MCF 10A (cell line): ENCODE data around the gene NAA40. TPM values are rescaled to one million over a fixed set of nuclear protein-coding genes. Genes with fewer than 3 reads are reported as not detected.

Source experiments
- BruUV-seq: library from RNA; stranded (reverse); fragments of 400-500 nt; replicated peaks from 2 replicates; lab custom pipeline; 2021; lab: Mats Ljungman, UMichigan
- CTCF ChIA-PET: fragments of 300-600 bp; sonication (Branson Sonifier 250); formaldehyde crosslinking; extraction: SDS; loops from one replicate; lab custom pipeline; 2021; ENCODE audit warnings: antibody characterized with exemption, inconsistent platforms; lab: Yijun Ruan, JAX
- POLR2A ChIA-PET: fragments of 300-600, 350-650 bp; sonication (Branson Sonifier 250); formaldehyde crosslinking; extraction: SDS; loops from one replicate; lab custom pipeline; 2020; ENCODE audit warnings: antibody characterized with exemption, inconsistent platforms; lab: Yijun Ruan, JAX
- DNase-seq: peaks from one replicate; pipeline ENCODE4 v3.0.0-alpha.2; 2018; ENCODE audit not compliant: unreplicated experiment
- H3K27ac Mint-ChIP-seq: one replicate; pipeline ENCODE4 v1.8.0; 2022; ENCODE audit warnings: mild to moderate bottlenecking, low read depth, mixed read lengths; ENCODE audit not compliant: unreplicated experiment
- H3K27me3 Mint-ChIP-seq: one replicate; pipeline ENCODE4 v1.8.0; 2022; ENCODE audit warnings: mixed read lengths; ENCODE audit not compliant: insufficient read depth, unreplicated experiment
- H3K36me3 Mint-ChIP-seq: one replicate; pipeline ENCODE4 v1.8.0; 2022; ENCODE audit warnings: mild to moderate bottlenecking, moderate library complexity, mixed read lengths; ENCODE audit not compliant: insufficient read depth, unreplicated experiment
- H3K4me1 Mint-ChIP-seq: one replicate; pipeline ENCODE4 v1.8.0; 2022; ENCODE audit warnings: mixed read lengths; ENCODE audit not compliant: insufficient read depth, unreplicated experiment
- H3K4me3 Mint-ChIP-seq: one replicate; pipeline ENCODE4 v1.8.0; 2022; ENCODE audit warnings: mild to moderate bottlenecking, moderate library complexity, mixed read lengths; ENCODE audit not compliant: unreplicated experiment
- H3K9me3 Mint-ChIP-seq: one replicate; pipeline ENCODE4 v1.8.0; 2022; ENCODE audit warnings: mixed read lengths; ENCODE audit not compliant: unreplicated experiment
- CTCF ChIP-seq: fragments of 200-600 bp; IDR thresholded peaks from one replicate; pipeline ENCODE4 v1.8.0; 2022; ENCODE audit warnings: antibody characterized with exemption, mild to moderate bottlenecking; ENCODE audit not compliant: unreplicated experiment
- intact Hi-C: fragments of 100-400 bp; cut with micrococcal nuclease; formaldehyde crosslinking; loops from 2 replicates; pipeline ENCODE4 v1.14.1; 2022
- total RNA-seq: library from RNA; stranded (reverse); gene quantifications from 2 replicates; pipeline ENCODE4 v1.2.3, GENCODE V29; 2022

Gene NAA40
- total RNA-seq, 1 experiment from 2014 or later = 11.7 TPM

GRCh38 chr11:63914896-63915691, 23.7 kb upstream of the NAA40 start:
- Mint-ChIP-seq H3K9me3 (no peaks in the 10 kb centered on the region), H3K4me3 (no peak overlapping the region), H3K4me1 (peaks cover 6% of the 10 kb centered on the region), H3K36me3 (peaks cover 14% of the 10 kb centered on the region), H3K27ac (no peak overlapping the region), H3K27me3 (no peaks in the 10 kb centered on the region)
- no TSS peak for BruUV-seq
- ChIA-PET CTCF (interaction anchor here (1.0 kb wide), 2 partner anchors 9 to 234 kb away, joined by 3 to 4 read pairs; no protein-coding TSS in a partner anchor), POLR2A (no interaction called here)
- DNase-seq = no peak
- no peak for TF ChIP-seq CTCF
- intact Hi-C loops = no loop called here

- intact Hi-C loops = no loop called here
- no peak for TF ChIP-seq CTCF
- ChIA-PET POLR2A (no interaction called here), CTCF (interaction anchor here (0.6 to 1.2 kb wide), 2 partner anchors 23 to 79 kb away, joined by 3 to 5 read pairs; partner anchors contain the start of gene NAA40)
- H3K27me3 Mint-ChIP-seq = no peaks in the 10 kb centered on the region
- peaks cover 11% of the 10 kb centered on the region for H3K36me3 Mint-ChIP-seq
- DNase-seq = no peak
- BruUV-seq = no TSS peak
- H3K4me3 Mint-ChIP-seq = peak overlapping the region; percentile 70
- no peaks in the 10 kb centered on the region for H3K9me3 Mint-ChIP-seq
- H3K27ac Mint-ChIP-seq = no peak overlapping the region
- peaks cover 6% of the 10 kb centered on the region for H3K4me1 Mint-ChIP-seq
Observed at GRCh38 chr11:63915961-63916836, 22.6 kb upstream of the NAA40 start.

- TF ChIP-seq CTCF = no peak
- CTCF ChIA-PET = interaction anchor here (0.6 to 1.4 kb wide), 5 partner anchors 10 to 361 kb away, joined by 3 to 5 read pairs (median 4); partner anchors contain the start of gene NAA40
- Mint-ChIP-seq H3K9me3 (no peaks in the 10 kb centered on the region), H3K36me3 (peaks cover 7% of the 10 kb centered on the region), H3K27me3 (no peaks in the 10 kb centered on the region), H3K27ac (no peak within 1 kb of the TSS), H3K4me3 (peak within 1 kb of the TSS; percentile 70), H3K4me1 (peaks cover 6% of the 10 kb centered on the region)
- peak; percentile 57 for DNase-seq
- no TSS peak for BruUV-seq
- intact Hi-C loops = no loop called here
- POLR2A ChIA-PET = no interaction called here
Observed at GRCh38 chr11:63916837-63917691, 21.7 kb upstream of the NAA40 start, which contains the start of gene RCOR2. Gene RCOR2 (minus strand): TSS chr11:63917164. CDS start chr11:63916456, 708 bp downstream.
